ENCODE results near the gene MYCL. TPM values are rescaled to one million over a fixed set of nuclear protein-coding genes. Genes with fewer than 3 reads are reported as not detected.

MYCL gene
- total RNA-seq, 1 donor from 2014 or later, result 25.8 TPM

- peaks cover 35% of the 10 kb centered on the region for H3K27me3 Mint-ChIP-seq (ENCODE audit: low read depth)
- H3K27ac Mint-ChIP-seq (ENCODE audit: unreplicated experiment), result no peak overlapping the region
- H3K9me3 Mint-ChIP-seq, result no peaks in the 10 kb centered on the region
- DNase-seq (ENCODE audit: low read depth, low spot score), result peak; percentile 50
- H3K36me3 Mint-ChIP-seq (ENCODE audit: low read depth), result no peaks in the 10 kb centered on the region
- peak overlapping the region; percentile 64 for H3K4me3 Mint-ChIP-seq
- no peak for TF ChIP-seq CTCF (conservative IDR thresholded peaks at IDR 0.05)
- peaks cover 47% of the 10 kb centered on the region for H3K4me1 Mint-ChIP-seq
Measured at GRCh38 chr1:39901464-39901713, 328 bp downstream of the MYCL start.

- peaks cover 35% of the 10 kb centered on the region for H3K27me3 Mint-ChIP-seq (ENCODE audit: low read depth)
- H3K4me1 Mint-ChIP-seq, result peaks cover 51% of the 10 kb centered on the region
- TF ChIP-seq CTCF (conservative IDR thresholded peaks at IDR 0.05), result no peak
- H3K4me3 Mint-ChIP-seq, result peak overlapping the region; percentile 96
- peak; percentile 27 for DNase-seq (ENCODE audit: low read depth, low spot score)
- peak overlapping the region; percentile 10 for H3K27ac Mint-ChIP-seq (ENCODE audit: unreplicated experiment)
- no peaks in the 10 kb centered on the region for H3K9me3 Mint-ChIP-seq
- no peaks in the 10 kb centered on the region for H3K36me3 Mint-ChIP-seq (ENCODE audit: low read depth)
Measured at GRCh38 chr1:39900662-39901463, 854 bp downstream of the MYCL start.

GRCh38 chr1:39899611-39900538 is 1.8 kb downstream of the MYCL start:
- Mint-ChIP-seq H3K4me3 (peak overlapping the region; percentile 96), H3K4me1 (peaks cover 59% of the 10 kb centered on the region), H3K9me3 (no peaks in the 10 kb centered on the region), H3K27me3 (ENCODE audit: low read depth) (peaks cover 33% of the 10 kb centered on the region), H3K36me3 (ENCODE audit: low read depth) (no peaks in the 10 kb centered on the region), H3K27ac (ENCODE audit: unreplicated experiment) (peak overlapping the region; percentile 13)
- no peak for DNase-seq (ENCODE audit: low read depth, low spot score)
- TF ChIP-seq CTCF (conservative IDR thresholded peaks at IDR 0.05), result no peak

- DNase-seq (ENCODE audit: low read depth, low spot score), result peak; percentile 74
- Mint-ChIP-seq H3K27me3 (ENCODE audit: low read depth) (peaks cover 28% of the 10 kb centered on the region), H3K4me3 (peak overlapping the region; percentile 96), H3K36me3 (ENCODE audit: low read depth) (no peaks in the 10 kb centered on the region), H3K27ac (ENCODE audit: unreplicated experiment) (peak overlapping the region; percentile 95), H3K9me3 (no peaks in the 10 kb centered on the region), H3K4me1 (peaks cover 65% of the 10 kb centered on the region)
- no peak for TF ChIP-seq CTCF (conservative IDR thresholded peaks at IDR 0.05)
Measured at GRCh38 chr1:39898648-39899603, 2.8 kb downstream of the MYCL start.

GRCh38 chr1:39898191-39898590 is 3.5 kb downstream of the MYCL start:
- no peak for TF ChIP-seq CTCF (conservative IDR thresholded peaks at IDR 0.05)
- H3K4me3 Mint-ChIP-seq, result peak overlapping the region; percentile 96
- no peaks in the 10 kb centered on the region for H3K36me3 Mint-ChIP-seq (ENCODE audit: low read depth)
- peak; percentile 35 for DNase-seq (ENCODE audit: low read depth, low spot score)
- H3K9me3 Mint-ChIP-seq, result no peaks in the 10 kb centered on the region
- H3K4me1 Mint-ChIP-seq, result peaks cover 73% of the 10 kb centered on the region
- peaks cover 22% of the 10 kb centered on the region for H3K27me3 Mint-ChIP-seq (ENCODE audit: low read depth)
- H3K27ac Mint-ChIP-seq (ENCODE audit: unreplicated experiment), result peak overlapping the region; percentile 95

Data from neural crest cell (in vitro differentiated cells).